AML-193 (cell line): Measurements from ENCODE around the gene GLI1.
"Not testable (repeated sequence)": the region's sequence is repeated elsewhere in the genome, so short reads cannot be mapped to it uniquely, and the experiment has no call there.

Experiments used
- DNase-seq, 2 experiments: peaks; one replicate each; lab custom pipeline; 2025; lab: John Stamatoyannopoulos, UW

GLI1 gene

GRCh38 chr12:57498132-57498502 lies 38.5 kb downstream of the GLI1 start:
- no peak for DNase-seq

- DNase-seq = no peak
Observed at GRCh38 chr12:57498571-57498970, 39.0 kb downstream of the GLI1 start.

GRCh38 chr12:57500213-57500612 lies 40.6 kb downstream of the GLI1 start:
- DNase-seq = no peak

GRCh38 chr12:57502311-57502969 lies 42.9 kb downstream of the GLI1 start:
- not testable (repeated sequence) for DNase-seq

- not testable (repeated sequence) for DNase-seq
Observed at GRCh38 chr12:57506541-57506940, 47.0 kb downstream of the GLI1 start.

- not testable (repeated sequence) for DNase-seq
Observed at GRCh38 chr12:57507796-57508195, 48.2 kb downstream of the GLI1 start.

- no peak for DNase-seq
Observed at GRCh38 chr12:57511161-57511560, 51.6 kb downstream of the GLI1 start.

- DNase-seq = no peak
Observed at GRCh38 chr12:57511588-57512325, 52.2 kb downstream of the GLI1 start.

- no peak for DNase-seq
Observed at GRCh38 chr12:57512665-57513064, 53.1 kb downstream of the GLI1 start.

GRCh38 chr12:57513266-57513665 lies 53.7 kb downstream of the GLI1 start:
- no peak for DNase-seq

GRCh38 chr12:57513677-57514076 lies 54.1 kb downstream of the GLI1 start:
- not testable (repeated sequence) for DNase-seq

- not testable (repeated sequence) for DNase-seq
Observed at GRCh38 chr12:57514246-57514645, 54.7 kb downstream of the GLI1 start.

- DNase-seq = no peak
Observed at GRCh38 chr12:57514720-57515407, 55.3 kb downstream of the GLI1 start.

- no peak for DNase-seq
Observed at GRCh38 chr12:57515408-57515933, 55.9 kb downstream of the GLI1 start.

GRCh38 chr12:57515934-57516541 lies 56.5 kb downstream of the GLI1 start:
- DNase-seq = no peak

GRCh38 chr12:57516617-57517153 lies 57.1 kb downstream of the GLI1 start:
- DNase-seq = no peak

GRCh38 chr12:57517187-57517586 lies 57.6 kb downstream of the GLI1 start:
- no peak for DNase-seq

GRCh38 chr12:57517718-57518117 lies 58.1 kb downstream of the GLI1 start:
- not testable (repeated sequence) for DNase-seq

GRCh38 chr12:57518176-57518919 lies 58.8 kb downstream of the GLI1 start:
- no peak for DNase-seq

- no peak for DNase-seq
Observed at GRCh38 chr12:57518920-57519795, 59.6 kb downstream of the GLI1 start.

GRCh38 chr12:57519796-57520052 lies 60.1 kb downstream of the GLI1 start:
- no peak for DNase-seq
